ENCODE results near the gene DAO.
"Not testable (repeated sequence)": the region's sequence is repeated elsewhere in the genome, so short reads cannot be mapped to it uniquely, and the experiment has no call there.

DAO gene

DNA sequence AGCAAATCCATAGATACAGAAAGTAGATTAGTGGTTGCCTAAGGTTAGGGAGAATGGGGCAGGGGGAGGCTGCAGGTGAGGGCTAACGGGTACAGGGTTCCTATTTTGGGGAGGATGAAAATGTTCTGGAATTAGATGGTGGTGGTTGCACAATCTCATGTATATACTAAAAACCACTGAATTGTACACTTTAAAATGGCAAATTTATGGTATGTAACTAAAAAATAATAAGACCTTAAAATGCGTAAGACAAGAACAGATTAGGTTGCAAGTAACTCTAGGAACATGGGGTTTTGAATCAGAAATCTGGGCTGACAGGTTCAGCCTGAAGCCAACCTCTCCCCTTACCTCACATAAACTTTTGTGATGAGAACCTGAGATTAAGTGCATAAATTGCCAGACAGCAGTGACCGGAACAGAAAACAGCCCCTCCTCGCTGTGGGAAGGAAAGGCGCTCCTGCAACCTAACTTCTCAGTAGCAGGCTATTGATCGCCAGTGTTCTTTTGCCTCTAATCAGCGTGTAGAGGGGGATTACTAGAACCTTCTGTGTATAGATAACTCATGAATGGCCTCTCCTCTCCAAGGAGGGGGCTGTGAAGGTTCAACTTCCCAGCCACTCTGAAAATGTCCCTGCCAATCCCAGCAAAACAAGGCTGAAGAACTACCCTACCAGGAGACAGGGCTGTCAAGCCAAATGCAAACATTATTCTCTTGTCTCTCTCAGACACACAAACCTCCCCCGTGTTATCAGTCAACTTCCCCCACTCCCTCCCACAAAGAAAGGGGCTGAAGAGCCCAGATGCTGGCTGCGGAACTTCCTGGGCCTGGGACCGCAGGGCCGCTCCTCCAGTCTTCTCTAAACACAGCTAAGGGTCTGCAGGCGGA, 24.4 kb upstream of the DAO start:
- TF ChIP-seq, protein P1, sequence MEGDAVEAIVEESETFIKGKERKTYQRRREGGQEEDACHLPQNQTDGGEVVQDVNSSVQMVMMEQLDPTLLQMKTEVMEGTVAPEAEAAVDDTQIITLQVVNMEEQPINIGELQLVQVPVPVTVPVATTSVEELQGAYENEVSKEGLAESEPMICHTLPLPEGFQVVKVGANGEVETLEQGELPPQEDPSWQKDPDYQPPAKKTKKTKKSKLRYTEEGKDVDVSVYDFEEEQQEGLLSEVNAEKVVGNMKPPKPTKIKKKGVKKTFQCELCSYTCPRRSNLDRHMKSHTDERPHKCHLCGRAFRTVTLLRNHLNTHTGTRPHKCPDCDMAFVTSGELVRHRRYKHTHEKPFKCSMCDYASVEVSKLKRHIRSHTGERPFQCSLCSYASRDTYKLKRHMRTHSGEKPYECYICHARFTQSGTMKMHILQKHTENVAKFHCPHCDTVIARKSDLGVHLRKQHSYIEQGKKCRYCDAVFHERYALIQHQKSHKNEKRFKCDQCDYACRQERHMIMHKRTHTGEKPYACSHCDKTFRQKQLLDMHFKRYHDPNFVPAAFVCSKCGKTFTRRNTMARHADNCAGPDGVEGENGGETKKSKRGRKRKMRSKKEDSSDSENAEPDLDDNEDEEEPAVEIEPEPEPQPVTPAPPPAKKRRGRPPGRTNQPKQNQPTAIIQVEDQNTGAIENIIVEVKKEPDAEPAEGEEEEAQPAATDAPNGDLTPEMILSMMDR (conservative IDR thresholded peaks at IDR 0.05) = no peak
- TF ChIP-seq ZFX (IDR thresholded peaks at IDR 0.05) = no peak
- peak overlapping the region; percentile 95; the same call in 1 of the 2 replicates for H3K27ac ChIP-seq

DNA sequence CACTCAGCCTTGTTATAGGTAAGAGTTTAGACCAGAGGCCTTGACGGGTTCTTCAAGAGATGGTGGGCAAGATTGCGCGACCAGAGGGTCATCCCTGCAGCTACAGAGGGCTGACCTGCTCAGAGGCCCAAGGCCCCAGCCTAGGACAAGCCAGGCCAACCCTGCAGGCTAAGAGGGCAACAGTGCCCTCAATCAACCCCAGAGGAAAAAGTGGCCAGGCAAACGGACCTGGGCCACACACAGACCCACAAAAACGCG, 23.8 kb upstream of the DAO start:
- H3K27ac ChIP-seq = peak overlapping the region; percentile 95
- no peak for TF ChIP-seq ZFX (IDR thresholded peaks at IDR 0.05)

DNA sequence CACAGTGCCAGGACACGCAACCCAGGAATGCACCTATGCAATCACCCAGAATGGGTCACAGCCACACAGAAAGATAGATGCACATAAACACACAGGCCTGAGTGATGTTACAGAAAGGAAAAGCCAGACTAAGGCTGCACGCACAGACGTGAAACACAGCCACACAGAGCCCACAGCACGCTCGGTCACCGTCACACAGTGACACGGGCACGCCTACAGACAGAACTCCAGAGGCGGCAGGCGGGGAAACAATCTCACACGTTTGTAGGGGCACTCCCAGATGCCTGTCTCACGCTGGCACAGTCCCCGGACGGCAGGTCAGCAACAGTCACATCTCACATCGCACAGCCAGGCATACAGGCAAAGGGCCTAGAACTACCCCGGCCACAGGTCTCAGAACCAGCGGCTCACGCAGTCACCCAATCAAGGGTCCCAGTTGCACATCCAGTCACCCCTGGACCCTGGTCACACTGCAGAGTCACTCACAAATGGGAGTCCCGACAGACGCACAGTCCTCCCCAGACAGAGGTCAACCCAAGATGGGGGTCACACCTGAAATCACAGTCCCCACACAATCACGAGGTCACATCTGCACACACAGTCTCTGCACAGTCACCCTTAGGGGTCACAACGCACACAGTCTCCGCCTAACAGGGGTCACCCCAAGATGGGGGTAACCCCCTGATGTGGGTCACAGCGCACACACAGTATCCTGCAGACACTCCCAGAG, 23.3 kb upstream of the DAO start:
- TF ChIP-seq, protein P1 (conservative IDR thresholded peaks at IDR 0.05) = no peak
- no peak for TF ChIP-seq ZFX (IDR thresholded peaks at IDR 0.05)
- H3K27ac ChIP-seq = peak overlapping the region; percentile 95

DNA sequence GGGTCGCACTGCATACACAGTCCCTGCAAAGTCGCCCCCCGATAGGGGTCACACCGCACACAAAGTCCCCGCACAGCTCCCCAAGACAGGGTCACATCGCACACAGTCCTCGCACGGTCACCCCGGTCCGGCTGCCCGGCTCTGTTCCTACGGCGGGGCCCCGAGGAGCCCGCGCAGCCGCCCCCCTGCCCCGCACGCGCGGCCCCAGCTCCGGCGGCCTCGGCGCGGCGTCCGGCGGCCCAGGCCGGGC, 22.8 kb upstream of the DAO start:
- TF ChIP-seq, protein P1 (conservative IDR thresholded peaks at IDR 0.05) = no peak
- peak; percentile 92; the same call in 1 of the 2 replicates for TF ChIP-seq ZFX (IDR thresholded peaks at IDR 0.05)

DNA sequence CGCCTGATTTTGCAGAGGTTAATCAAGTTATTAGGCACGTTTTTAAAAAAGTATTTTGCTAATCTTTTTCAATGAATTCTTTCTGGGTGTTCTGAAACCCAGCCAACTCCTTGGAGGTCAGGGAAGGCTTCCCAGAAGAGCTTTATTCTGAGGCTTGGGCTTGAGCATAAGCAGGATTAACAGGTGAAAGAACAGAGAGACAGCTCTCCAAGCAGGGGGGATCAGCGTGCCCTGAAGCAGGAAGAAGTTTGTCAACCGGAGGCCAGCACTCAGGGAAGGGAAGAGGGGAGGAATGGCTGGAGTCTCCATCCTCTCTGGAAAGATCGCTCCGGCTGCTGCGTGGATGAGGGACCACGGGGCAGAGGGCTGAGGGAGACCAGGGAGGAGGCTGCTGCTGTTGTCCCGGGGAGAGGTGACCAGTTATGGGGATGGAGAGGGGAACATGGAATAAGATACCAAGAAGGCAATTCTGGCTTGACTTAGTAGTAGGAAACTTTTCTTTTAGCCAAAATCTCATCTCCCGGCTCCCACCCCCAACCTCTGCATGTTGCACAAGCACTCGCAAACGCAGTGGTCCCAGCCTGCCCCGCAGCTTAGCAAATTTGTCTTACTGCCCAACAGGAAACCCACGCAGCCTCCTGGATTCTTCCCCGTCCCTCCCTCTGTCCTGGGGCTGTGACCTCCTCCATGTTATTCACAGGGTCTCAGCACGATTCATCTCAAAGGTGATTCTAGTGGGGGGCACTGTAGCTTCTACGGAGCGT, 21.4 kb upstream of the DAO start:
- no peak overlapping the region for H3K27ac ChIP-seq
- TF ChIP-seq ZFX (IDR thresholded peaks at IDR 0.05) = no peak
- TF ChIP-seq, protein P1 (conservative IDR thresholded peaks at IDR 0.05) = no peak

More for the DNA sequence above, 22.8 kb upstream of the DAO start:
- peak overlapping the region; percentile 95 for H3K27ac ChIP-seq

DNA sequence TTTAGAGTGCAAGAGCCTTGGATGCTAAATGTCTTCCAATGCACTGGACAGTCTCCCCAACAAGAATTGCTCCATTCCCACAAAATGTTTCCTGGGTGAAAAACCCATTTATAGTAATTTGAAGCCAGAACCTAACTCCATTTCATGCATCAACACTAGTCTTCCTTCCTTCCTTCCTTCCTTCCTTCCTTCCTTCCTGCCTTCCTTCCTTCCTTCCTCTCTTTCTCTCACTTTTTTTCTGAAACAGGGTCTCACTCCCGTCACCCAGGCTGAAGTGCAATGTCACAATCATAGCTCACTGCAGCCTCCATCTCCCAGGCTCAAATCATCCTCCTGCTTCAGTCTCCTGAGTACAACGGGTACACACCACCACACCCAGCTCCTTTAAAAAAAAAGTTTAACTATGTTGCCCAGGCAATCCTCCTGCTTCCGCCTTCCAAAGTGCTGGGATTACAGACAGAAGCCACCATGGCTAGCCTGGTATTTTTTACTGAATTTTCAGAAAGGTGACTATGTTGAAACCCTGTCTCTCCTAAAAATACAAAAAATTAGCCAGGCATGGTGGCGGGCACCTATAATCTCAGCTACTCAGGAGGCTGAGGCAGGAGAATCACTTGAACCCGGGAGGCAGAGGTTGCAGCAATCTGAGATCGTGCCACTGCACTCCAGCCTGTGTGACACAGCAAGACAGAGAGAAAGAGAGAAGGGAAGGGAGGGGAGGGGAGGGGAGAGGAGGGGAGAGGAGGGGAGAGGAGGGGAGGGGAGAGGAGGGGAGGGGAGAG, 20.6 kb upstream of the DAO start:
- H3K27ac ChIP-seq = not testable (repeated sequence)

DNA sequence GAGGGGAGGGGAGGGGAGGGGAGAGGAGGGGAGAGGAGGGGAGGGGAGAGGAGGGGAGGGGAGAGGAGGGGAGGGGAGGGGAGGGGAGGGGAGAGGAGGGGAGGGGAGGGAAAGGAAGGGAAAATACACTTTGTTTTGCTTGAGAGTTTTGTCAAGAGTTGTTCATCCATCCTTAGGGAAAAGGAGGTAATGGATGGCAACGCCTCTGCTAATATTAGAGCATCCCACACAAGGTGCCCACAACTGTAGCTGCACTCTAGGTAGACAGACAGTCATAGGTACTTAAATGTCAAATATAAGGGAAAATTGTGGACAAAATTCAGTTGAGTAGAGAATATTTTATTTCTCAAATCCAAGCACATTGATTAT, 20.0 kb upstream of the DAO start:
- no peak for TF ChIP-seq ZFX (IDR thresholded peaks at IDR 0.05)
- TF ChIP-seq, protein P1 (conservative IDR thresholded peaks at IDR 0.05) = no peak
- H3K27ac ChIP-seq = no peak overlapping the region

DNA sequence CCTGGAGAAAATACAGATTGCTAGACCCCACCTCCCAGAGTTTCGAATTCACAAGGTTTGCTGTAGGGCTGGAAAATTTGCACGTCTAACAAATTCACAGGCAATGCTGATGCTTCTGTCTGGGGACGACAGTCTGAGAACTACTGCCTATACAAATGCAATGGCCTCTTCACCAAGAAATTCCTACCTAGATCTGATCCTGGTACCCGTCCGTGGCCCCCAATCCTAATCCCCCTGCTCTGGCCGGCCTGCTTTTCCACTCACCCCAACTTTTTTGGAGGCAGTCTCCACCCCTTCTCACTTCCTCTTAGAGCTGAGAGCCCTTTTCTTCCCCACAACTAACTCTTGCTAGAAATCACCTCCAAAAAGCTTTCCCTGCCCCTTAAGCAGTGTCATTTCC, 19.4 kb upstream of the DAO start:
- no peak for TF ChIP-seq ZFX (IDR thresholded peaks at IDR 0.05)
- TF ChIP-seq, protein P1 (conservative IDR thresholded peaks at IDR 0.05) = no peak
- H3K27ac ChIP-seq = no peak overlapping the region
